Measurements from ENCODE around the gene RIT1.

DNA sequence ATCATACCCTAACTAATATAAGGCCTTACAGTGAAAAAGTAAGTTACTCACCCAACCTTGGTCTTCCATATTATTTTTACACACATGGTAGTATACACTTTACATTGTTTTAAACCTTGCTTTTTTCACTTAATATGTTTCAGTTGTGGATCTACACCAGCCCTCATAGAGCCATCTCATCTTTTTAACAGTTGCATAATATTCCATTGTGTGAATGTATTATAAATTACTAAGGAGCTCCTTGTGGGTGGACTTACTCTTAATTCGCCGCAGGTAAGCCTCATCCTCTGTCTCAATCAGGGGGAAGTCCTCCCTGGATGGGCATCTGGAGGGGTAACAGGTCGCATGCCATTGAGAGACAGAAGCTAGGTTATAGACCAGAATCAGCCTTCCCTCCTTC lies 43.5 kb upstream of the RIT1 start:
- TF ChIP-seq BRCA1 (IDR thresholded peaks at IDR 0.05; ENCODE audit: low read depth, low read length) = no peak
- no peak for TF ChIP-seq EZH2 (IDR thresholded peaks at IDR 0.05; ENCODE audit: low read depth, low read length, severe bottlenecking)
- TF ChIP-seq, protein P1, sequence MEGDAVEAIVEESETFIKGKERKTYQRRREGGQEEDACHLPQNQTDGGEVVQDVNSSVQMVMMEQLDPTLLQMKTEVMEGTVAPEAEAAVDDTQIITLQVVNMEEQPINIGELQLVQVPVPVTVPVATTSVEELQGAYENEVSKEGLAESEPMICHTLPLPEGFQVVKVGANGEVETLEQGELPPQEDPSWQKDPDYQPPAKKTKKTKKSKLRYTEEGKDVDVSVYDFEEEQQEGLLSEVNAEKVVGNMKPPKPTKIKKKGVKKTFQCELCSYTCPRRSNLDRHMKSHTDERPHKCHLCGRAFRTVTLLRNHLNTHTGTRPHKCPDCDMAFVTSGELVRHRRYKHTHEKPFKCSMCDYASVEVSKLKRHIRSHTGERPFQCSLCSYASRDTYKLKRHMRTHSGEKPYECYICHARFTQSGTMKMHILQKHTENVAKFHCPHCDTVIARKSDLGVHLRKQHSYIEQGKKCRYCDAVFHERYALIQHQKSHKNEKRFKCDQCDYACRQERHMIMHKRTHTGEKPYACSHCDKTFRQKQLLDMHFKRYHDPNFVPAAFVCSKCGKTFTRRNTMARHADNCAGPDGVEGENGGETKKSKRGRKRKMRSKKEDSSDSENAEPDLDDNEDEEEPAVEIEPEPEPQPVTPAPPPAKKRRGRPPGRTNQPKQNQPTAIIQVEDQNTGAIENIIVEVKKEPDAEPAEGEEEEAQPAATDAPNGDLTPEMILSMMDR (IDR thresholded peaks at IDR 0.05; ENCODE audit: control extremely low read depth in 1 of 3, insufficient read depth in 1 of 3, low read depth in 1 of 3, low read length in 3 of 3) = no peak
- no peak for TF ChIP-seq POLR2AphosphoS5 (IDR thresholded peaks at IDR 0.05; ENCODE audit: low read depth, low read length)
